Breast epithelium (tissue), 3 donors: ENCODE data around the gene SIGLEC7.

Source experiments
- CTCF ChIP-seq, 3 donors: fragments of 450-650 bp; IDR thresholded peaks; one replicate each; pipeline ENCODE4 v1.5.1; 2016 to 2017; ENCODE audit warnings: antibody characterized with exemption in 3 of 3, mild to moderate bottlenecking in 3 of 3, moderate library complexity in 3 of 3
- POLR2A ChIP-seq: fragments of 450-650 bp; IDR thresholded peaks from one replicate; pipeline ENCODE4 v1.6.1; 2016; ENCODE audit warnings: antibody characterized with exemption, mild to moderate bottlenecking, moderate library complexity

- no peak for TF ChIP-seq POLR2A
- no peak for TF ChIP-seq CTCF (IDR thresholded peaks at IDR 0.05)
Observed at GRCh38 chr19:51157265-51157664, 15.2 kb downstream of the SIGLEC7 start.
